ENCODE results near the gene SPRED2.

DNA sequence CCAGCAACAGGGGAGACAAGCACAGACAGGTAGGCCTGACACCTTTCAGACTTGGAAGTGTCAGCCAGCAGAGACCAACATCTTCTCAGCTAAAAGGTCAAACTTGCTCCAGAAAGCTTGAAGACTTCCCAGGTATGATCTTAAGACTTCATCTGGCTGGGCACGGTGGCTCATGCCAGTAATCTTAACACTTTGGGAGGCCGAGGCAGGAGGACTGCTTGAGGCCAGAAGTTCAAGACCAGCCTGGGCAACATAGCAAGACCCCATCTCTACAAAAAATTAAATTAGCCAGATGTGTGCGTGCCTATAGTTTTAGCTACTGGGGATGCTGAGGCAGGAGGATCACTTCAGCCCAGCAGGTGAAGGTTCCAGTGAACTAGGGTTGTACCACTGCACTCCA, 39.0 kb upstream of the SPRED2 start:
- TF ChIP-seq ZNF274 (IDR thresholded peaks at IDR 0.05; ENCODE audit: low read depth, low read length) (no peak), YY1 (IDR thresholded peaks at IDR 0.05; ENCODE audit: insufficient read depth, insufficient read length) (no peak)
